ENCODE data around the gene PLIN5.
"Not testable (repeated sequence)": the region's sequence is repeated elsewhere in the genome, so short reads cannot be mapped to it uniquely, and the experiment has no call there.

The PLIN5 gene

GRCh38 chr19:4567584-4568071, 32.6 kb upstream of the PLIN5 start:
- DNase-seq (ENCODE audit: low read depth, low spot score) = peak; percentile 32

- DNase-seq (ENCODE audit: low read depth, low spot score) = no peak
Measured at GRCh38 chr19:4566402-4567051, 31.5 kb upstream of the PLIN5 start.

- not testable (repeated sequence) for DNase-seq (ENCODE audit: low read depth, low spot score)
Measured at GRCh38 chr19:4563562-4563961, 28.5 kb upstream of the PLIN5 start.

GRCh38 chr19:4562085-4562484, 27.1 kb upstream of the PLIN5 start:
- not testable (repeated sequence) for DNase-seq (ENCODE audit: low read depth, low spot score)

- no peak for DNase-seq (ENCODE audit: low read depth, low spot score)
Measured at GRCh38 chr19:4559569-4559968, 24.5 kb upstream of the PLIN5 start, which contains the start of gene SEMA6B. Gene SEMA6B, minus strand, starts transcription at chr19:4559684. Its CDS starts 1,227 bp downstream, at chr19:4558457.

- DNase-seq (ENCODE audit: low read depth, low spot score) = no peak
Measured at GRCh38 chr19:4557971-4558941, 23.2 kb upstream of the PLIN5 start.

GRCh38 chr19:4557144-4557970, 22.3 kb upstream of the PLIN5 start:
- no peak for DNase-seq (ENCODE audit: low read depth, low spot score)

- DNase-seq (ENCODE audit: low read depth, low spot score) = no peak
Measured at GRCh38 chr19:4556597-4557127, 21.6 kb upstream of the PLIN5 start.

GRCh38 chr19:4555657-4556561, 20.9 kb upstream of the PLIN5 start:
- DNase-seq (ENCODE audit: low read depth, low spot score) = no peak

GRCh38 chr19:4554717-4555116, 19.7 kb upstream of the PLIN5 start:
- no peak for DNase-seq (ENCODE audit: low read depth, low spot score)

GRCh38 chr19:4553775-4554174, 18.8 kb upstream of the PLIN5 start:
- DNase-seq (ENCODE audit: low read depth, low spot score) = no peak

- no peak for DNase-seq (ENCODE audit: low read depth, low spot score)
Measured at GRCh38 chr19:4553092-4553695, 18.2 kb upstream of the PLIN5 start.

GRCh38 chr19:4552525-4552819, 17.4 kb upstream of the PLIN5 start:
- no peak for DNase-seq (ENCODE audit: low read depth, low spot score)

- no peak for DNase-seq (ENCODE audit: low read depth, low spot score)
Measured at GRCh38 chr19:4550479-4551050, 15.5 kb upstream of the PLIN5 start.

GRCh38 chr19:4550018-4550417, 15.0 kb upstream of the PLIN5 start:
- no peak for DNase-seq (ENCODE audit: low read depth, low spot score)

GRCh38 chr19:4548238-4548584, 13.2 kb upstream of the PLIN5 start:
- no peak for DNase-seq (ENCODE audit: low read depth, low spot score)

- no peak for DNase-seq (ENCODE audit: low read depth, low spot score)
Measured at GRCh38 chr19:4547303-4548237, 12.5 kb upstream of the PLIN5 start.

- no peak for DNase-seq (ENCODE audit: low read depth, low spot score)
Measured at GRCh38 chr19:4543842-4544647, 9.0 kb upstream of the PLIN5 start.

All from activated naive CD8-positive, alpha-beta T cell treated with anti-CD3 and anti-CD28 coated beads, Interleukin-2, amount 50 U/mL, for 16 hours (primary cell).